SK-N-SH treated with all-trans-retinoic acid at 6 μM for 48 hours (cell line): ENCODE results near the gene CCDC85C.
A peak's percentile ranks its signal among the peaks of the same experiment; 100 is the strongest.

ENCODE experiments used
- ATAC-seq: fragments of 200-7000 bp; cut with Tn5 transposase; 3 replicates; pipeline ENCODE4 v1.9.1; 2020; ENCODE audit warnings: mild to moderate bottlenecking, moderate library complexity
- BACH2 ChIP-seq: fragments of 250-450 bp; sonication (Bioruptor Pico); IDR thresholded peaks from 2 replicates; pipeline ENCODE4 v1.9.0; 2021; ENCODE audit warnings: mild to moderate bottlenecking, borderline replicate concordance
- CREB5 ChIP-seq: fragments of 250-450 bp; sonication (Bioruptor Pico); IDR thresholded peaks from 2 replicates; pipeline ENCODE4 v1.5.1; 2020; ENCODE audit warnings: low read depth, mild to moderate bottlenecking, moderate library complexity
- CSRNP3 ChIP-seq: fragments of 250-450 bp; sonication (Bioruptor Pico); IDR thresholded peaks from 2 replicates; pipeline ENCODE4 v1.5.1; 2021; ENCODE audit warnings: mild to moderate bottlenecking, moderate library complexity
- ESRRG ChIP-seq: fragments of 250-450 bp; sonication (Bioruptor Pico); IDR thresholded peaks from 2 replicates; pipeline ENCODE4 v1.6.1; 2021; ENCODE audit warnings: mild to moderate bottlenecking
- GLIS3 ChIP-seq: fragments of 250-450 bp; sonication (Bioruptor Pico); IDR thresholded peaks from 2 replicates; pipeline ENCODE4 v1.5.0; 2020; ENCODE audit warnings: mild to moderate bottlenecking, moderate library complexity
- ISL1 ChIP-seq: fragments of 250-450 bp; sonication (Bioruptor Pico); IDR thresholded peaks from 2 replicates; pipeline ENCODE4 v2.1.2; 2022; ENCODE audit warnings: mild to moderate bottlenecking, moderate library complexity
- OSR1 ChIP-seq: fragments of 250-450 bp; sonication (Bioruptor Pico); IDR thresholded peaks from 2 replicates; pipeline ENCODE4 v1.8.0; 2022; ENCODE audit warnings: moderate library complexity, mild to moderate bottlenecking, inconsistent platforms
- PATZ1 ChIP-seq: fragments of 250-450 bp; sonication (Bioruptor Pico); IDR thresholded peaks from 2 replicates; pipeline ENCODE4 v1.8.0; 2020; ENCODE audit warnings: mild to moderate bottlenecking, moderate library complexity, borderline replicate concordance
- POU6F1 ChIP-seq: fragments of 250-450 bp; sonication (Bioruptor Pico); IDR thresholded peaks from 2 replicates; pipeline ENCODE4 v1.8.0; 2021; ENCODE audit warnings: low read depth, mild to moderate bottlenecking, moderate library complexity, borderline replicate concordance
- PPARA ChIP-seq: fragments of 250-450 bp; sonication (Bioruptor Pico); IDR thresholded peaks from 2 replicates; pipeline ENCODE4 v1.5.0; 2020; ENCODE audit warnings: mild to moderate bottlenecking, borderline replicate concordance
- SNAI2 ChIP-seq: fragments of 250-450 bp; sonication (Bioruptor Pico); IDR thresholded peaks from 2 replicates; pipeline ENCODE4 v1.5.0; 2020; ENCODE audit warnings: mild to moderate bottlenecking, moderate library complexity
- TCF4 ChIP-seq: fragments of 250-450 bp; sonication (Bioruptor Pico); IDR thresholded peaks from 2 replicates; pipeline ENCODE4 v1.8.0; 2021; ENCODE audit warnings: mild to moderate bottlenecking, moderate library complexity, borderline replicate concordance
- TOX ChIP-seq: fragments of 250-450 bp; sonication (Bioruptor Pico); IDR thresholded peaks from 2 replicates; pipeline ENCODE4 v1.8.0; 2021; ENCODE audit warnings: mild to moderate bottlenecking, moderate library complexity, borderline replicate concordance
- TSHZ2 ChIP-seq: fragments of 250-450 bp; sonication (Bioruptor Pico); IDR thresholded peaks from 2 replicates; pipeline ENCODE4 v1.5.0; 2020; ENCODE audit warnings: mild to moderate bottlenecking, moderate library complexity
- ZC3H10 ChIP-seq: fragments of 250-450 bp; sonication (Bioruptor Pico); IDR thresholded peaks from 2 replicates; pipeline ENCODE4 v1.5.1; 2021; ENCODE audit warnings: mild to moderate bottlenecking, moderate library complexity
- ZFP3 ChIP-seq: fragments of 250-450 bp; sonication (Bioruptor Pico); IDR thresholded peaks from 2 replicates; pipeline ENCODE4 v1.5.0; 2020; ENCODE audit warnings: mild to moderate bottlenecking, moderate library complexity
- ZFP30 ChIP-seq: fragments of 450-650 bp; formaldehyde crosslinking; IDR thresholded peaks from 2 replicates; pipeline ENCODE4 v1.5.0; 2022; ENCODE audit warnings: mild to moderate bottlenecking, moderate library complexity
- ZNF565 ChIP-seq: fragments of 450-650 bp; formaldehyde crosslinking; conservative IDR thresholded peaks from 2 replicates; pipeline ENCODE4 v1.5.0; 2020; ENCODE audit warnings: low read depth, mild to moderate bottlenecking, moderate library complexity
- ZNF70 ChIP-seq: fragments of 450-650 bp; formaldehyde crosslinking; IDR thresholded peaks from 2 replicates; pipeline ENCODE4 v1.5.0; 2020; ENCODE audit warnings: mild to moderate bottlenecking, moderate library complexity
- ZNF8 ChIP-seq: fragments of 450-650 bp; formaldehyde crosslinking; IDR thresholded peaks from 2 replicates; pipeline ENCODE4 v1.5.0; 2020; ENCODE audit warnings: mild to moderate bottlenecking, moderate library complexity

Gene CCDC85C

GRCh38 chr14:99525699-99526080, 78.3 kb downstream of the CCDC85C start:
- TF ChIP-seq ISL1 (CRISPR knock-in tag) (no peak), TSHZ2 (CRISPR knock-in tag) (no peak), ZNF8 (no peak), CREB5 (no peak), ESRRG (CRISPR knock-in tag) (no peak), PPARA (CRISPR knock-in tag) (no peak), TOX (CRISPR knock-in tag) (no peak), CSRNP3 (CRISPR knock-in tag) (no peak), ZC3H10 (CRISPR knock-in tag) (no peak), ZFP30 (no peak), TCF4 (CRISPR knock-in tag) (no peak), ZFP3 (CRISPR knock-in tag) (no peak), BACH2 (no peak), OSR1 (CRISPR knock-in tag) (no peak), ZNF70 (CRISPR knock-in tag) (no peak)
- no peak for ATAC-seq

GRCh38 chr14:99524804-99525698, 79.0 kb downstream of the CCDC85C start:
- peak; percentile 65 for ATAC-seq
- TF ChIP-seq CSRNP3 (CRISPR knock-in tag) (no peak), TCF4 (CRISPR knock-in tag) (no peak), SNAI2 (CRISPR knock-in tag) (no peak), ISL1 (CRISPR knock-in tag) (no peak), BACH2 (no peak), POU6F1 (CRISPR knock-in tag) (no peak), ZNF565 (CRISPR knock-in tag) (no peak), GLIS3 (CRISPR knock-in tag) (no peak), ZNF70 (CRISPR knock-in tag) (no peak)

- no peak for ATAC-seq
- no peak for TF ChIP-seq POU6F1 (CRISPR knock-in tag)
- TF ChIP-seq CREB5: no peak
- no peak for TF ChIP-seq ZNF8
- no peak for TF ChIP-seq ZNF565 (CRISPR knock-in tag)
- no peak for TF ChIP-seq ZFP30
- no peak for TF ChIP-seq TCF4 (CRISPR knock-in tag)
- no peak for TF ChIP-seq PATZ1
- TF ChIP-seq ESRRG (CRISPR knock-in tag): no peak
- TF ChIP-seq ZC3H10 (CRISPR knock-in tag): no peak
Observed at GRCh38 chr14:99524091-99524661, 79.8 kb downstream of the CCDC85C start.
